Gastrocnemius medialis (tissue), 4 donors: ENCODE results near the gene MACROD2.

ENCODE experiments used
- POLR2A ChIP-seq, 2 donors: fragments of 450-650 bp; IDR thresholded peaks; one replicate each; pipeline ENCODE4 v1.6.1; 2017; ENCODE audit warnings: antibody characterized with exemption in 2 of 2, mild to moderate bottlenecking in 2 of 2, moderate library complexity in 2 of 2
- TF ChIP-seq, protein P1 (sequence below), 5 experiments: fragments of 450-650 bp in 3 of 5; fragments of 200-600 bp in 2 of 5; sonication (generic) in 2 of 5; IDR thresholded peaks in 4 of 5; conservative IDR thresholded peaks in 1 of 5; 1 replicate in 4 of 5; 2 replicates in 1 of 5; pipeline ENCODE4 v1.5.1; 2016 to 2019; ENCODE audit warnings: antibody characterized with exemption in 5 of 5, mild to moderate bottlenecking in 3 of 5, moderate library complexity in 3 of 5

DNA sequence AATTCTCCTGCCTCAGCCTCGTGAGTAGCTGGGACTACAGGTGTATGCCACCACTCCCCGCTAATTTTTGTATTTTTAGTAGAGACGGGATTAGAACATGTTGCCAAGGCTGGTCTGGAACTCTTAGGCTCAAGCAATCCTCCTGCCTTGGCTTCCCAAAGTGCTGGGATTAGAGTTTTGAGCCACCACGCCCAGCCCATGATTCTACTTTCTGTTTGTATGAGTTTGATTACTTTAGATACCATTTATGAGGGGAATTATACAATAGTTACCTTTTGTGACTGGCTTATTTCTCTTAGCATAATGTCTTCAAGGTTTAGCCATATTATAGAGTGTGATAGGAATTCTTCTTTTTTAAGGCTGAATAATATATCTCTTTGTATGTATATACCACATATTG lies 897.5 kb downstream of the MACROD2 start:
- TF ChIP-seq, protein P1, sequence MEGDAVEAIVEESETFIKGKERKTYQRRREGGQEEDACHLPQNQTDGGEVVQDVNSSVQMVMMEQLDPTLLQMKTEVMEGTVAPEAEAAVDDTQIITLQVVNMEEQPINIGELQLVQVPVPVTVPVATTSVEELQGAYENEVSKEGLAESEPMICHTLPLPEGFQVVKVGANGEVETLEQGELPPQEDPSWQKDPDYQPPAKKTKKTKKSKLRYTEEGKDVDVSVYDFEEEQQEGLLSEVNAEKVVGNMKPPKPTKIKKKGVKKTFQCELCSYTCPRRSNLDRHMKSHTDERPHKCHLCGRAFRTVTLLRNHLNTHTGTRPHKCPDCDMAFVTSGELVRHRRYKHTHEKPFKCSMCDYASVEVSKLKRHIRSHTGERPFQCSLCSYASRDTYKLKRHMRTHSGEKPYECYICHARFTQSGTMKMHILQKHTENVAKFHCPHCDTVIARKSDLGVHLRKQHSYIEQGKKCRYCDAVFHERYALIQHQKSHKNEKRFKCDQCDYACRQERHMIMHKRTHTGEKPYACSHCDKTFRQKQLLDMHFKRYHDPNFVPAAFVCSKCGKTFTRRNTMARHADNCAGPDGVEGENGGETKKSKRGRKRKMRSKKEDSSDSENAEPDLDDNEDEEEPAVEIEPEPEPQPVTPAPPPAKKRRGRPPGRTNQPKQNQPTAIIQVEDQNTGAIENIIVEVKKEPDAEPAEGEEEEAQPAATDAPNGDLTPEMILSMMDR (IDR thresholded peaks at IDR 0.05 in 4 of 5, conservative IDR thresholded peaks at IDR 0.05 in 1 of 5): no peak
- no peak for TF ChIP-seq POLR2A (IDR thresholded peaks at IDR 0.05)
